ENCODE data around the gene ELP1. TPM values are rescaled to one million over a fixed set of nuclear protein-coding genes. Genes with fewer than 3 reads are reported as not detected.

The ELP1 gene
- total and polyA plus RNA-seq, 2 experiments from 2014 or later = 9.1 to 46.3 TPM

DNA sequence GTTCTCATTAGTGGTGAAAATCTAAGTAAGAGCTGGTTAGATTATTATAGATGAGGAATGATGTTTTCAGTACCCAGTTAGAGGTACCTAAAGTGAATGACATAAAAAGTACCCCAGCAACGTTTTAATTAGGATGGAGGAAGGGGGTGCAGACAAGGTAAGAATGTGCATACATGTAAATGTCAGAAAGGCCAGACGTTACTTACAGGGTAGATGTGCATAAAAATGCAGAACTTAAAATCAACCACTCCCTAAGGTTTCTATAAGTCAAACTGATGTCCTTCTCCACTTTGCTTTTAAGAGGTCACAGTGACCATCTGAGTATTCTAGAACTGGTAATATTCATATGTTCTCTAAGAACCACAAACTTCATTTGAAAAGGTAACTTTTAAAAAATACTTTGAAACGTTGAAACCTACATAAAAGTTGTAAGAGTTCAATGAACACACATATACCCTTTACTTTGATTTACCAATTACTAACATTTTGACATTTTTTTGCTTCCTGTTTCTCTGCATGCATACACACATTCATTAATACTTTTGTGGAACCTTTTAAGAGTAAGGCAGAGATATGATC is 53.1 kb downstream of the ELP1 start:
- no peak overlapping the region for H3K4me3 ChIP-seq
- no peaks in the 10 kb centered on the region for H3K4me1 ChIP-seq (ENCODE audit: insufficient read depth)
- no peak overlapping the region for H3K4me3 Mint-ChIP-seq
- ATAC-seq (no peak), DNase-seq (ENCODE audit: low spot score) (no peak)
- TF ChIP-seq STAT1 (IDR thresholded peaks at IDR 0.05; ENCODE audit: unreplicated experiment) = no peak
- no peak for TF ChIP-seq EZH2phosphoT487 (IDR thresholded peaks at IDR 0.05; ENCODE audit: unreplicated experiment)
- TF ChIP-seq, protein P1, sequence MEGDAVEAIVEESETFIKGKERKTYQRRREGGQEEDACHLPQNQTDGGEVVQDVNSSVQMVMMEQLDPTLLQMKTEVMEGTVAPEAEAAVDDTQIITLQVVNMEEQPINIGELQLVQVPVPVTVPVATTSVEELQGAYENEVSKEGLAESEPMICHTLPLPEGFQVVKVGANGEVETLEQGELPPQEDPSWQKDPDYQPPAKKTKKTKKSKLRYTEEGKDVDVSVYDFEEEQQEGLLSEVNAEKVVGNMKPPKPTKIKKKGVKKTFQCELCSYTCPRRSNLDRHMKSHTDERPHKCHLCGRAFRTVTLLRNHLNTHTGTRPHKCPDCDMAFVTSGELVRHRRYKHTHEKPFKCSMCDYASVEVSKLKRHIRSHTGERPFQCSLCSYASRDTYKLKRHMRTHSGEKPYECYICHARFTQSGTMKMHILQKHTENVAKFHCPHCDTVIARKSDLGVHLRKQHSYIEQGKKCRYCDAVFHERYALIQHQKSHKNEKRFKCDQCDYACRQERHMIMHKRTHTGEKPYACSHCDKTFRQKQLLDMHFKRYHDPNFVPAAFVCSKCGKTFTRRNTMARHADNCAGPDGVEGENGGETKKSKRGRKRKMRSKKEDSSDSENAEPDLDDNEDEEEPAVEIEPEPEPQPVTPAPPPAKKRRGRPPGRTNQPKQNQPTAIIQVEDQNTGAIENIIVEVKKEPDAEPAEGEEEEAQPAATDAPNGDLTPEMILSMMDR (conservative IDR thresholded peaks at IDR 0.05; ENCODE audit: low read depth in 2 of 2) = no peak
- TF ChIP-seq, protein P2, sequence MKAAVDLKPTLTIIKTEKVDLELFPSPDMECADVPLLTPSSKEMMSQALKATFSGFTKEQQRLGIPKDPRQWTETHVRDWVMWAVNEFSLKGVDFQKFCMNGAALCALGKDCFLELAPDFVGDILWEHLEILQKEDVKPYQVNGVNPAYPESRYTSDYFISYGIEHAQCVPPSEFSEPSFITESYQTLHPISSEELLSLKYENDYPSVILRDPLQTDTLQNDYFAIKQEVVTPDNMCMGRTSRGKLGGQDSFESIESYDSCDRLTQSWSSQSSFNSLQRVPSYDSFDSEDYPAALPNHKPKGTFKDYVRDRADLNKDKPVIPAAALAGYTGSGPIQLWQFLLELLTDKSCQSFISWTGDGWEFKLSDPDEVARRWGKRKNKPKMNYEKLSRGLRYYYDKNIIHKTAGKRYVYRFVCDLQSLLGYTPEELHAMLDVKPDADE (IDR thresholded peaks at IDR 0.05) = no peak
- TF ChIP-seq CREB1 (CRISPR knock-in tag; IDR thresholded peaks at IDR 0.05; ENCODE audit: low read depth) = no peak
- TF ChIP-seq ZNF331 (CRISPR knock-in tag; IDR thresholded peaks at IDR 0.05; ENCODE audit: low read depth) = no peak
- no peak for TF ChIP-seq ZNF114 (CRISPR knock-in tag; IDR thresholded peaks at IDR 0.05)
- TF ChIP-seq JUNB (IDR thresholded peaks at IDR 0.05; ENCODE audit: unreplicated experiment) = no peak
- no peak for TF ChIP-seq NANOG (IDR thresholded peaks at IDR 0.05; ENCODE audit: borderline replicate concordance)
- TF ChIP-seq, protein P3, sequence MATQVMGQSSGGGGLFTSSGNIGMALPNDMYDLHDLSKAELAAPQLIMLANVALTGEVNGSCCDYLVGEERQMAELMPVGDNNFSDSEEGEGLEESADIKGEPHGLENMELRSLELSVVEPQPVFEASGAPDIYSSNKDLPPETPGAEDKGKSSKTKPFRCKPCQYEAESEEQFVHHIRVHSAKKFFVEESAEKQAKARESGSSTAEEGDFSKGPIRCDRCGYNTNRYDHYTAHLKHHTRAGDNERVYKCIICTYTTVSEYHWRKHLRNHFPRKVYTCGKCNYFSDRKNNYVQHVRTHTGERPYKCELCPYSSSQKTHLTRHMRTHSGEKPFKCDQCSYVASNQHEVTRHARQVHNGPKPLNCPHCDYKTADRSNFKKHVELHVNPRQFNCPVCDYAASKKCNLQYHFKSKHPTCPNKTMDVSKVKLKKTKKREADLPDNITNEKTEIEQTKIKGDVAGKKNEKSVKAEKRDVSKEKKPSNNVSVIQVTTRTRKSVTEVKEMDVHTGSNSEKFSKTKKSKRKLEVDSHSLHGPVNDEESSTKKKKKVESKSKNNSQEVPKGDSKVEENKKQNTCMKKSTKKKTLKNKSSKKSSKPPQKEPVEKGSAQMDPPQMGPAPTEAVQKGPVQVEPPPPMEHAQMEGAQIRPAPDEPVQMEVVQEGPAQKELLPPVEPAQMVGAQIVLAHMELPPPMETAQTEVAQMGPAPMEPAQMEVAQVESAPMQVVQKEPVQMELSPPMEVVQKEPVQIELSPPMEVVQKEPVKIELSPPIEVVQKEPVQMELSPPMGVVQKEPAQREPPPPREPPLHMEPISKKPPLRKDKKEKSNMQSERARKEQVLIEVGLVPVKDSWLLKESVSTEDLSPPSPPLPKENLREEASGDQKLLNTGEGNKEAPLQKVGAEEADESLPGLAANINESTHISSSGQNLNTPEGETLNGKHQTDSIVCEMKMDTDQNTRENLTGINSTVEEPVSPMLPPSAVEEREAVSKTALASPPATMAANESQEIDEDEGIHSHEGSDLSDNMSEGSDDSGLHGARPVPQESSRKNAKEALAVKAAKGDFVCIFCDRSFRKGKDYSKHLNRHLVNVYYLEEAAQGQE (IDR thresholded peaks at IDR 0.05; ENCODE audit: unreplicated experiment) = no peak
- no peak for TF ChIP-seq EZH2 (IDR thresholded peaks at IDR 0.05; ENCODE audit: low read depth, unreplicated experiment)
- TF ChIP-seq, protein P4, sequence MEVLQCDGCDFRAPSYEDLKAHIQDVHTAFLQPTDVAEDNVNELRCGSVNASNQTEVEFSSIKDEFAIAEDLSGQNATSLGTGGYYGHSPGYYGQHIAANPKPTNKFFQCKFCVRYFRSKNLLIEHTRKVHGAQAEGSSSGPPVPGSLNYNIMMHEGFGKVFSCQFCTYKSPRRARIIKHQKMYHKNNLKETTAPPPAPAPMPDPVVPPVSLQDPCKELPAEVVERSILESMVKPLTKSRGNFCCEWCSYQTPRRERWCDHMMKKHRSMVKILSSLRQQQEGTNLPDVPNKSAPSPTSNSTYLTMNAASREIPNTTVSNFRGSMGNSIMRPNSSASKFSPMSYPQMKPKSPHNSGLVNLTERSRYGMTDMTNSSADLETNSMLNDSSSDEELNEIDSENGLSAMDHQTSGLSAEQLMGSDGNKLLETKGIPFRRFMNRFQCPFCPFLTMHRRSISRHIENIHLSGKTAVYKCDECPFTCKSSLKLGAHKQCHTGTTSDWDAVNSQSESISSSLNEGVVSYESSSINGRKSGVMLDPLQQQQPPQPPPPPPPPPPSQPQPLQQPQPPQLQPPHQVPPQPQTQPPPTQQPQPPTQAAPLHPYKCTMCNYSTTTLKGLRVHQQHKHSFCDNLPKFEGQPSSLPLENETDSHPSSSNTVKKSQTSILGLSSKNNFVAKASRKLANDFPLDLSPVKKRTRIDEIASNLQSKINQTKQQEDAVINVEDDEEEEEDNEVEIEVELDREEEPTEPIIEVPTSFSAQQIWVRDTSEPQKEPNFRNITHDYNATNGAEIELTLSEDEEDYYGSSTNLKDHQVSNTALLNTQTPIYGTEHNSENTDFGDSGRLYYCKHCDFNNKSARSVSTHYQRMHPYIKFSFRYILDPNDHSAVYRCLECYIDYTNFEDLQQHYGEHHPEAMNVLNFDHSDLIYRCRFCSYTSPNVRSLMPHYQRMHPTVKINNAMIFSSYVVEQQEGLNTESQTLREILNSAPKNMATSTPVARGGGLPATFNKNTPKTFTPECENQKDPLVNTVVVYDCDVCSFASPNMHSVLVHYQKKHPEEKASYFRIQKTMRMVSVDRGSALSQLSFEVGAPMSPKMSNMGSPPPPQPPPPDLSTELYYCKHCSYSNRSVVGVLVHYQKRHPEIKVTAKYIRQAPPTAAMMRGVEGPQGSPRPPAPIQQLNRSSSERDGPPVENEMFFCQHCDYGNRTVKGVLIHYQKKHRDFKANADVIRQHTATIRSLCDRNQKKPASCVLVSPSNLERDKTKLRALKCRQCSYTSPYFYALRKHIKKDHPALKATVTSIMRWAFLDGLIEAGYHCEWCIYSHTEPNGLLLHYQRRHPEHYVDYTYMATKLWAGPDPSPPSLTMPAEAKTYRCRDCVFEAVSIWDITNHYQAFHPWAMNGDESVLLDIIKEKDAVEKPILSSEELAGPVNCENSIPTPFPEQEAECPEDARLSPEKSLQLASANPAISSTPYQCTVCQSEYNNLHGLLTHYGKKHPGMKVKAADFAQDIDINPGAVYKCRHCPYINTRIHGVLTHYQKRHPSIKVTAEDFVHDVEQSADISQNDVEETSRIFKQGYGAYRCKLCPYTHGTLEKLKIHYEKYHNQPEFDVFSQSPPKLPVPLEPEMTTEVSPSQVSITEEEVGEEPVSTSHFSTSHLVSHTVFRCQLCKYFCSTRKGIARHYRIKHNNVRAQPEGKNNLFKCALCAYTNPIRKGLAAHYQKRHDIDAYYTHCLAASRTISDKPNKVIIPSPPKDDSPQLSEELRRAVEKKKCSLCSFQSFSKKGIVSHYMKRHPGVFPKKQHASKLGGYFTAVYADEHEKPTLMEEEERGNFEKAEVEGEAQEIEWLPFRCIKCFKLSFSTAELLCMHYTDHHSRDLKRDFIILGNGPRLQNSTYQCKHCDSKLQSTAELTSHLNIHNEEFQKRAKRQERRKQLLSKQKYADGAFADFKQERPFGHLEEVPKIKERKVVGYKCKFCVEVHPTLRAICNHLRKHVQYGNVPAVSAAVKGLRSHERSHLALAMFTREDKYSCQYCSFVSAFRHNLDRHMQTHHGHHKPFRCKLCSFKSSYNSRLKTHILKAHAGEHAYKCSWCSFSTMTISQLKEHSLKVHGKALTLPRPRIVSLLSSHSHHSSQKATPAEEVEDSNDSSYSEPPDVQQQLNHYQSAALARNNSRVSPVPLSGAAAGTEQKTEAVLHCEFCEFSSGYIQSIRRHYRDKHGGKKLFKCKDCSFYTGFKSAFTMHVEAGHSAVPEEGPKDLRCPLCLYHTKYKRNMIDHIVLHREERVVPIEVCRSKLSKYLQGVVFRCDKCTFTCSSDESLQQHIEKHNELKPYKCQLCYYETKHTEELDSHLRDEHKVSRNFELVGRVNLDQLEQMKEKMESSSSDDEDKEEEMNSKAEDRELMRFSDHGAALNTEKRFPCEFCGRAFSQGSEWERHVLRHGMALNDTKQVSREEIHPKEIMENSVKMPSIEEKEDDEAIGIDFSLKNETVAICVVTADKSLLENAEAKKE (CRISPR knock-in tag; IDR thresholded peaks at IDR 0.05) = no peak
- no peak for TF ChIP-seq POLR2AphosphoS5 (IDR thresholded peaks at IDR 0.05; ENCODE audit: low read depth)
- no peaks in the 10 kb centered on the region for H3K27me3 Mint-ChIP-seq (ENCODE audit: insufficient read depth, low read depth, poor library complexity)
- no peaks in the 10 kb centered on the region for H3F3A ChIP-seq (replicated peaks; ENCODE audit: low read depth)
- H3K4me2 ChIP-seq = no peak overlapping the region
- no peak overlapping the region for H3K27ac ChIP-seq (ENCODE audit: low read depth)
- H3K27ac Mint-ChIP-seq = no peak overlapping the region
- peaks cover 16% of the 10 kb centered on the region for H3K36me3 ChIP-seq (ENCODE audit: insufficient read depth)
- H3K79me2 ChIP-seq (replicated peaks; ENCODE audit: insufficient read depth) = no peaks in the 10 kb centered on the region
- H4K20me1 ChIP-seq (replicated peaks; ENCODE audit: insufficient read depth) = no peaks in the 10 kb centered on the region
- no peaks in the 10 kb centered on the region for H3K9me3 Mint-ChIP-seq
- no peak overlapping the region for H2AFZ ChIP-seq
- no peaks in the 10 kb centered on the region for H3K27me3 ChIP-seq (ENCODE audit: insufficient read depth)
- H3K36me3 Mint-ChIP-seq (ENCODE audit: low read depth) = peaks cover 46% of the 10 kb centered on the region
- H3K9me2 ChIP-seq (ENCODE audit: insufficient read depth) = no peaks in the 10 kb centered on the region
- H3K4me1 Mint-ChIP-seq = no peaks in the 10 kb centered on the region

All from GM23338 (cell line).